Glomerular endothelial cell (primary cell): ENCODE measurements around the gene THADA. TPM values are rescaled to one million over a fixed set of nuclear protein-coding genes. Genes with fewer than 3 reads are reported as not detected.

Experiments
- DNase-seq: peaks from one replicate; pipeline ENCODE4 v3.0.0-alpha.2; 2011; ENCODE audit warnings: low read depth, low spot score; ENCODE audit errors: extremely low read depth
- total RNA-seq: library from RNA; depleted of rRNA; stranded (reverse); fragments of >200 nt; gene quantifications from 2 replicates; pipeline ENCODE4 v1.2.3, GENCODE V29; 2015

THADA gene
- total RNA-seq, 1 donor from 2014 or later: 16.9 TPM

DNA sequence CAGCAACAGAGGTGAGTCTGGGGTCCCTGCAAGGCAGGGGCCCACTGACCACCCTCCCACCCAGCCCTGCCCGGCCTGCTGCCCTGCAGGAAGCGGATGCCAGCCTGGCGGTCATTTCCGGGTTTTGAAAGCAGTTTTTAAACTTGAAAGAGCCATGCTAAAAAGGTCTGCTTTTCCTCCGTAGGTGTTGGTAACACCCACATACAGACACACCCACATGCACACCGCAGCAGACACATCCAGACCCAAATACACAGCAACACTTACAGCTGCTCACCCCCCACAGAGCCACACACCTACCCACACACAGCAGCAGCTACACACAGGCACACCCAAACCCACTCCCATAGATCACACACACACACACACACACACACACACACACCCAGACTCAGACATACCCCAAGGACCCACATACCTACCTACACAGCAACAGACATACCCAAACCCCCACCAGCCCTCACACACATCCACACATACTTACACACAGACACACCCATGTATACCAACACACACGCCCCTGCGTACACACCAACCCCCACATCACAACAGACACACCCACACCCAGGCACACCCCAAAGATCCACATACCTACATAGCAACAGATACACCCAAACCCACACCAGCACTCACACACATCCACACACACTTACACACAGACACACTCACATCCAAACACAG is 377.0 kb downstream of the THADA start:
- DNase-seq: no peak

DNA sequence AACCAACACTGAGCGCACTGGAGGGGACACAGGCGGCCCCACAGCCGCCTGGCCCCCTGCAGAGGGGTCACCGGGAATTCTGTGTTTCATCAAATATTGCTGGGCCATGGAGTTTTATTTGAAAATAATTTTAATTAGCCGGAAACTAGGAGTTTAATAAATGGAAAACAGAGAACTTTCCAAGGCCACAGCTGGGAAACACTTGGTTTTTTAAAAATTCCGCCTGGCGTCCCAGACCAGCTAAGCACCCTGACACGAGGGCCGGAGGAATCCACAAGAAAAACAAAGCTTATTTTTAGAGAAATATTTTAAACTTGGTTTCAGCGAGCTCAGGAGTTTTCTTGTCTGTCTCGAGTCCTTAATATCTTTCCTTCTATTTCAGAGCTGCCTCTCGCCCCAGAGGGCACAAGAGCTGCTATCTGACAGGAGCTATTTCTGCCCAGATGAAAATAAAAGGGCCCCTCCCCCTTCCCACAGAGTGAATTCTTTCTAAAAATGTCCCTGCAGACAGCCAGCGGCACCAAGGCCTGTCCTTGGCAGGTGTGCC is 377.6 kb downstream of the THADA start:
- DNase-seq: no peak

- no peak for DNase-seq
Observed at GRCh38 chr2:43217228-43218154, 378.3 kb downstream of the THADA start.

DNA sequence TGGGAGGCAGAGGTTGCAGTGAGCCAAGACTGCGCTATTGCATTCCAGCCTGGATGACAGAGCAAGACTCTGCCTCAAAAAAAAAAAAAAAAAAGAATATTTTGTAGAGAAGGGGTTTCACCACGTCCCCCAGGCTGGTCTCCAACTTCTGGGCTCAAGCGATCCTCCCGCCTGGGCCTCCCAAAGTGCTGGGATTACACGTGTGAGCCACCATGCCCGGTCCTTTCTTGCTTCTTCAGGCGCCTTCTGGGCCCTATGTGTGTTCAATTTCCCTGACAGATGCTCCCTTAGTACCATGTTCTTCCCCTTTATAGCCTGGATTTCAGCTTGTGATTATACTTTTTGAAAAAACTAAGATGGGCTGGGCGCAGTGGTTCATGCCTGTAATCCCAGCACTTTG is 379.2 kb downstream of the THADA start:
- no peak for DNase-seq

DNA sequence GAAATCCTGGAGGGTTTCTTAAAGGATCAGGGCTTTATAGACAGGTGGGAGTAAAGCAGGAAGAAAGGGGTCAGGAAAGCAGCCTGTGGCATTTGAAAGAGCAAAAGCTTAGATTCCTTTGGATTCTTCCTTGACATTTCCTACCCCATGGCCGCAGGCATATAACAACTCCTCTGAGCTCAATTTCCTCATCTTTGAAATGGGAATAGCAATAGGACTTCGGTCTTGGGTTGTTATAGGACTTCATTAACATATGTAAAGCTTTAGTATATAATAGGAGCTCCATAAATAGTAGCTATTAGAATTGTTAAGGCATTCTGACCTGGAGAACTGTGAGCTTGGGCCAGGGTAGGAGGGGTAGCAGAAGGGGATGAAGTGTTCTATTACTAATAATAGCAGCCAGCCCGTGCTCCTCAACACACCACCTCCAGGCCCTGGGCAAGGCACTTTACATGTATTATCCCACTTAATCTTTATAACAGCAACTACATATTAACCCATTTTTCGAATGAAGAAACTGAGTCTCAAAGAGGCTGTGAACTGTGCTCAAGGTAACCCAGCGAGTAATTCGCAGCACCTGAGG is 380.1 kb downstream of the THADA start:
- no peak for DNase-seq

- DNase-seq: no peak
Observed at GRCh38 chr2:43214253-43214652, 381.6 kb downstream of the THADA start.

DNA sequence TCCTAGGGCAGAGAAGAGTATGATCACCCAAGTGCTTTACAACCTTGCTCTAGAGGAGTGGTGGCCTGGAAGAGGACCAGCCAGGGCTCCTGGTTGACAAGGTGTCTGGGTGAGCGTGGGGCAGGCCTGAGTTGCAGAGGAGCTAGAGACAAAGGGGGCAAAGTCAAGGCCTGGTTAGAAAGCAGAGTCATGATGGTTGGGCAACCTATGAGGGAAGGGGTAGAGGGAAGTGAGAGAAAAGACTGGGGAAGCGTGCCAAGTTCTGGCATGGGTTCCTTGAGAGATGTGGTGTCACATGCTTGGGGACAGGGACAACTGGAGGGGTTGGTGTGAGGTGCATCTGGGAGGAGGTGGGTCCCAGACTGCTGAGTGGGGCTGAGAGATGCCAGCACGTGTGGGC is 382.9 kb downstream of the THADA start:
- no peak for DNase-seq

GRCh38 chr2:43212216-43212835 is 383.5 kb downstream of the THADA start:
- DNase-seq: no peak

DNA sequence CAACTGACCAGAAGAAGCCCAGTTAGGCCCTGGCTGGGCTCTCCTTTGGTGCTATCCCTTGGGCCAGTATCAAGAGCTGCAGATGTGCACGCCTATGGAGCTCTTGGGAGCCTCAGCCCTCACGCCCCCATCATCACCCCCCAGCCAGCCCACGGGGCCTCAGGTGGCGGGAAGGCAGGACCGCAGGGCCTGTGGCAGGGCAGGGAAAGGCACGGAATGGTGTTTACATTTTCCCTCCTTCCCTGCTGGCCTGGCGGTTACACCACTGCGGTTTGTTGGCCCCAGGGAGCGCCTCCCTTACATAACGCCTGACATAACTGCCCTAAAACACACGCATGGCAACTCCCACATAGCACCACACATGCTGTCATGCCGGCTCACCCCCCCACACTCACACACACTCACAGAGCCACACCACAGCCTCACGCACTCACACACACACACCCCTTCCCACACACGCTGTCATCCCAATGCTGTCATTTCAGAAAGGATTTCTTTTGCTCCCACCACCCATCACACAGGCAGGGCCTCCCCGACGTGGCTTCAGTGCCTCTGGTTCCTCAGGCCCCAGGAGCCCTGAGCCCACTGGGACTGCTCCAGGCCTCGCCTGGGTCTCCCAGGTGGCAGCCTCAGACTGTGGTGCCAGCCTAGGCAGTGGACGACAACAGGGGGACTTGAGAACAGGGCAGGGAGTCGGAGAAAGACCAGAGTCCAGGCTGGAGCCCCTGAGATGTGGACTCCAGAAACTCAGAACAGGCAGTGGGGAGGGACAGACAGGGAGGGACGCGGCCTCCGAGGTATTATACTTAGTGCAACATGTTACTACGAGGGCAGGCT is 385.2 kb downstream of the THADA start:
- no peak for DNase-seq

- DNase-seq: no peak
Observed at GRCh38 chr2:43210125-43210466, 385.7 kb downstream of the THADA start.

- no peak for DNase-seq
Observed at GRCh38 chr2:43209204-43209717, 386.6 kb downstream of the THADA start.

- DNase-seq: no peak
Observed at GRCh38 chr2:43207553-43208300, 388.1 kb downstream of the THADA start.

GRCh38 chr2:43206602-43207001 is 389.2 kb downstream of the THADA start:
- no peak for DNase-seq

DNA sequence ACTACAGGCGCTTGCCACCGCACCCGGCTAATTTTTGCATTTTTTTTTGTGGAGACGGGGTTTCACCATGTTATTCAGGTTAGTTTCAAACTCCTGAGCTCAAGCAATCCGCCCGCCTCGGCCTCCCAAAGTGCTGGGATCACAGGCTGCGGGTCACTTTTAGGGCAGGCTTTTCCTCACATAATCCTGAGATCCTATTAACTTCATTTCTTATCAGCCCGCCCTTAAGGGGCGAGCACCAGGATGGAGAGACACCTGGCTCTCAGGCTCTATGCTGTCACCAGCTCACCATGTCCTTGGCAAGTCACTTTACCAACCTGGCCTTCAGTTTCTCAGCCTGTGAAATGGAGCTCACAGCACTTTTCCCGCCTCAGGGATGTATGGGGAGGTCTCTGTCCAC is 392.5 kb downstream of the THADA start:
- DNase-seq: no peak

- no peak for DNase-seq
Observed at GRCh38 chr2:43202289-43202688, 393.5 kb downstream of the THADA start.

- DNase-seq: no peak
Observed at GRCh38 chr2:43201497-43201896, 394.3 kb downstream of the THADA start.

DNA sequence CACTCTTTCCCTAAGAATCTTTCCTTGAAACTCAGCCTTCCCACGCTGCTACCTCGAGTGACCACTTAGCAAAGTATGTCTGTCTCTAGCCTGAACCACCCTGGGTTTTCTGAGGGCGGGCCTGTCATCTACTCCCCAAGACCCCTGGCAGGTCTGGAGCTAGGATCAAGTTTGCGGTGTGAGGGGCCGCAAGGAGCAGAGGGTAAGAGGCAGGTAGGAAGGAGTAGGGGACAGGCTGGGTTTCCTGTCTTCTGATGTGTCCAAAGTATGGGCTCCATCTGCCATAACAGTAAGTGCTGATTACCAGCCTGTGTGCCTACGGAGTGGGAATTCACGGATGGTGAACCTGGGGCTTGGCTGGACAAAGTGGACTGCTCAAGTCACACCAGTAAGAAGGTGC is 394.8 kb downstream of the THADA start:
- no peak for DNase-seq

GRCh38 chr2:43199492-43200488 is 396.0 kb downstream of the THADA start:
- no peak for DNase-seq
